H9 (cell line): ENCODE measurements around the gene PEX10. TPM values are rescaled to one million over a fixed set of nuclear protein-coding genes. Genes with fewer than 3 reads are reported as not detected.

ENCODE experiments used
- DNase-seq: peaks from one replicate; pipeline ENCODE4 v3.0.0-alpha.2; 2017
- H2AFZ ChIP-seq: one replicate; pipeline ENCODE4 v1.6.1; 2013; ENCODE audit warnings: mild to moderate bottlenecking, low read length, control low read depth, moderate library complexity
- H2AK5ac ChIP-seq: 2 replicates; pipeline ENCODE4 v1.6.1; 2013; ENCODE audit warnings: low read length, control low read depth, mixed read lengths; ENCODE audit not compliant: insufficient read length
- H2BK120ac ChIP-seq: one replicate; pipeline ENCODE4 v1.6.1; 2013; ENCODE audit warnings: low read depth, mild to moderate bottlenecking, low read length, control low read depth, inconsistent platforms; ENCODE audit not compliant: poor library complexity, severe bottlenecking
- H2BK12ac ChIP-seq: 2 replicates; pipeline ENCODE4 v1.6.1; 2013; ENCODE audit warnings: low read length, control low read depth, mixed read lengths, low read depth; ENCODE audit not compliant: insufficient read length
- H2BK15ac ChIP-seq: 2 replicates; pipeline ENCODE4 v1.6.1; 2013; ENCODE audit warnings: low read depth, low read length, control low read depth
- H2BK20ac ChIP-seq: one replicate; pipeline ENCODE4 v1.6.1; 2013; ENCODE audit warnings: low read depth, mild to moderate bottlenecking, low read length, control low read depth, inconsistent platforms; ENCODE audit not compliant: poor library complexity, severe bottlenecking
- H2BK5ac ChIP-seq: 2 replicates; pipeline ENCODE4 v1.6.1; 2013; ENCODE audit warnings: low read length, control low read depth, mixed read lengths; ENCODE audit not compliant: insufficient read length
- H3K14ac ChIP-seq: 2 replicates; pipeline ENCODE4 v1.6.1; 2013; ENCODE audit warnings: low read length, control low read depth; ENCODE audit not compliant: insufficient read depth
- H3K18ac ChIP-seq: 2 replicates; pipeline ENCODE4 v1.6.1; 2013; ENCODE audit warnings: low read depth, mild to moderate bottlenecking, mixed read lengths, low read length, control low read depth; ENCODE audit not compliant: insufficient read length
- H3K23ac ChIP-seq: 2 replicates; pipeline ENCODE4 v1.6.1; 2013; ENCODE audit warnings: low read length, control low read depth, mixed read lengths, low read depth; ENCODE audit not compliant: insufficient read length
- H3K23me2 ChIP-seq: 2 replicates; pipeline ENCODE4 v1.6.1; 2013; ENCODE audit warnings: low read depth, mild to moderate bottlenecking, mixed read lengths, low read length, control low read depth; ENCODE audit not compliant: insufficient read length, poor library complexity, severe bottlenecking
- H3K27ac ChIP-seq: 2 replicates; pipeline ENCODE4 v1.5.1; 2013; ENCODE audit warnings: low read length, control low read depth, mixed read lengths, low read depth; ENCODE audit not compliant: insufficient read length
- H3K27me3 ChIP-seq: 2 replicates; pipeline ENCODE4 v1.6.1; 2013; ENCODE audit warnings: low read length, control low read depth, inconsistent platforms; ENCODE audit not compliant: insufficient read depth
- H3K4ac ChIP-seq: 2 replicates; pipeline ENCODE4 v1.6.1; 2013; ENCODE audit warnings: low read depth, mild to moderate bottlenecking, control low read depth, inconsistent platforms, low read length, moderate library complexity
- H3K4me1 ChIP-seq: 2 replicates; pipeline ENCODE4 v1.6.1; 2013; ENCODE audit warnings: low read length, control low read depth, inconsistent platforms; ENCODE audit not compliant: insufficient read depth
- H3K4me2 ChIP-seq: 2 replicates; pipeline ENCODE4 v1.6.1; 2013; ENCODE audit warnings: low read length, control low read depth, mixed read lengths; ENCODE audit not compliant: insufficient read length, insufficient read depth
- H3K56ac ChIP-seq: 2 replicates; pipeline ENCODE4 v1.6.1; 2013; ENCODE audit warnings: low read depth, mild to moderate bottlenecking, mixed read lengths, low read length, control low read depth; ENCODE audit not compliant: insufficient read length
- H3K79me1 ChIP-seq: 2 replicates; pipeline ENCODE4 v1.6.1; 2013; ENCODE audit warnings: low read depth, mild to moderate bottlenecking, moderate library complexity, low read length, control low read depth, inconsistent platforms; ENCODE audit not compliant: insufficient read depth, poor library complexity, severe bottlenecking
- H3K79me2 ChIP-seq: 2 replicates; pipeline ENCODE4 v1.6.1; 2013; ENCODE audit warnings: low read length, control low read depth, inconsistent platforms; ENCODE audit not compliant: insufficient read depth
- H3K9ac ChIP-seq: 2 replicates; pipeline ENCODE4 v1.6.1; 2013; ENCODE audit warnings: low read length, control low read depth, mixed read lengths; ENCODE audit not compliant: insufficient read length; ENCODE audit errors: extremely low read depth
- H3K9me3 ChIP-seq: one replicate; pipeline ENCODE4 v1.6.1; 2013; ENCODE audit warnings: low read depth, low read length, inconsistent platforms; ENCODE audit not compliant: control insufficient read depth
- H3T11ph ChIP-seq: one replicate; pipeline ENCODE4 v1.6.1; 2013; ENCODE audit warnings: mild to moderate bottlenecking, low read length, control low read depth, inconsistent platforms
- H4K20me1 ChIP-seq: one replicate; pipeline ENCODE4 v1.6.1; 2013; ENCODE audit not compliant: control insufficient read depth, insufficient read length, insufficient read depth
- H4K5ac ChIP-seq: 2 replicates; pipeline ENCODE4 v1.6.1; 2013; ENCODE audit warnings: low read depth, mild to moderate bottlenecking, mixed read lengths, low read length, control low read depth; ENCODE audit not compliant: insufficient read length
- H4K8ac ChIP-seq: replicated peaks from 2 replicates; pipeline ENCODE4 v1.6.1; 2013; ENCODE audit warnings: low read length, control low read depth, mixed read lengths, low read depth; ENCODE audit not compliant: insufficient read length
- H4K91ac ChIP-seq: 2 replicates; pipeline ENCODE4 v1.6.1; 2013; ENCODE audit warnings: low read depth, mild to moderate bottlenecking, moderate library complexity, mixed read lengths, low read length, control low read depth; ENCODE audit not compliant: insufficient read length
- H3K27ac Mint-ChIP-seq, 3 experiments: 2 replicates in 2 of 3; 3 replicates in 1 of 3; pipeline ENCODE4 v1.8.0; 2020 to 2021; ENCODE audit warnings: mixed read lengths in 3 of 3, mild to moderate bottlenecking in 1 of 3, moderate library complexity in 1 of 3
- H3K27me3 Mint-ChIP-seq: 2 replicates; pipeline ENCODE4 v1.8.0; 2021; ENCODE audit warnings: low read depth, mild to moderate bottlenecking, moderate library complexity, mixed read lengths
- H3K36me3 Mint-ChIP-seq, 3 experiments: 2 replicates in 2 of 3; 3 replicates in 1 of 3; pipeline ENCODE4 v1.8.0; 2020 to 2021; ENCODE audit warnings: low read depth in 3 of 3, mixed read lengths in 3 of 3; ENCODE audit not compliant: insufficient read depth in 1 of 3
- H3K4me1 Mint-ChIP-seq, 2 experiments: 2 replicates each; pipeline ENCODE4 v1.8.0; 2020; ENCODE audit warnings: mixed read lengths in 2 of 2
- H3K4me3 Mint-ChIP-seq, 2 experiments: 2 replicates in 1 of 2; 3 replicates in 1 of 2; pipeline ENCODE4 v1.8.0; 2020 to 2021; ENCODE audit warnings: mild to moderate bottlenecking in 2 of 2, mixed read lengths in 2 of 2, moderate library complexity in 1 of 2
- H3K9me3 Mint-ChIP-seq, 2 experiments: 2 replicates in 1 of 2; 3 replicates in 1 of 2; pipeline ENCODE4 v1.8.0; 2020; ENCODE audit warnings: mild to moderate bottlenecking in 2 of 2, mixed read lengths in 2 of 2, moderate library complexity in 1 of 2
- CTCF ChIP-seq: fragments of 200-600 bp; sonication (generic); conservative IDR thresholded peaks from 3 replicates; pipeline ENCODE4 v1.8.0; 2021; ENCODE audit warnings: antibody characterized with exemption, mild to moderate bottlenecking
- WGBS: extraction: QIAGEN DNeasy Blood & Tissue Kit; methylation state at CpG from one replicate; pipeline ENCODE4 v1.1.7; 2013; ENCODE audit warnings: missing lambda C conversion rate, low lambda C conversion rate, mixed read lengths; ENCODE audit not compliant: insufficient read length; ENCODE audit errors: extremely low coverage; 5-methylcytosine and 5-hydroxymethylcytosine counted together
- total RNA-seq: library from RNA; stranded (reverse); gene quantifications from 2 replicates; pipeline ENCODE4 v1.2.1, GENCODE V29; 2021

The PEX10 gene
- total RNA-seq, 1 experiment from 2014 or later, result 34.4 TPM

- H3K4me1 ChIP-seq, result no peaks in the 10 kb centered on the region
- no peak overlapping the region for H3K4ac ChIP-seq
- no peak overlapping the region for H2BK120ac ChIP-seq
- H3K23ac ChIP-seq, result no peak overlapping the region
- no peak overlapping the region for H2AFZ ChIP-seq
- Mint-ChIP-seq H3K27me3 (no peaks in the 10 kb centered on the region), H3K4me1 (peaks cover 9 to 20% of the 10 kb centered on the region in 2 experiments), H3K4me3 (no peak overlapping the region), H3K36me3 (peaks cover 8 to 58% (median 54%) of the 10 kb centered on the region in 3 experiments; a peak in 6 of 7 replicates), H3K27ac (0 out of 7 replicates have a peak overlapping the region, but pooled peaks of 2 of the 3 experiments have one; percentile 24 to 36), H3K9me3 (no peaks in the 10 kb centered on the region)
- no peak overlapping the region for H3K14ac ChIP-seq
- peaks cover 5% of the 10 kb centered on the region; the same call in 1 of the 2 replicates for H3K79me2 ChIP-seq
- no peaks in the 10 kb centered on the region for H3K27me3 ChIP-seq
- H4K91ac ChIP-seq, result no peak overlapping the region
- H4K5ac ChIP-seq, result no peak overlapping the region
- no peaks in the 10 kb centered on the region for H3K9me3 ChIP-seq
- no peak overlapping the region for H4K8ac ChIP-seq
- H3K4me2 ChIP-seq, result no peak overlapping the region
- H3K27ac ChIP-seq, result no peak overlapping the region
- H2BK15ac ChIP-seq, result no peak overlapping the region
- no peak overlapping the region for H3K18ac ChIP-seq
- peaks cover 6% of the 10 kb centered on the region for H3K23me2 ChIP-seq
- no peak overlapping the region for H3T11ph ChIP-seq
- no CpG with 5 or more reads among the region's 7 CpGs for WGBS
- H2AK5ac ChIP-seq, result no peak overlapping the region
- H3K56ac ChIP-seq, result no peak overlapping the region
- no peak overlapping the region for H3K9ac ChIP-seq
- no peak overlapping the region for H2BK5ac ChIP-seq
- peaks cover 11% of the 10 kb centered on the region for H3K79me1 ChIP-seq
- H2BK20ac ChIP-seq, result no peak overlapping the region
- H4K20me1 ChIP-seq, result peaks cover 2% of the 10 kb centered on the region
- no peak overlapping the region for H2BK12ac ChIP-seq
- DNase-seq, result no peak
- TF ChIP-seq CTCF, result no peak
Measured at GRCh38 chr1:2394220-2394619, 18.1 kb downstream of the PEX10 start.
